Amniotic epithelial cell (primary cell): ENCODE measurements around the gene CCDC90B.
A peak's percentile ranks its signal among the peaks of the same experiment; 100 is the strongest.
"Not testable (repeated sequence)": the region's sequence is repeated elsewhere in the genome, so short reads cannot be mapped to it uniquely, and the experiment has no call there.

Experiments
- DNase-seq: peaks from one replicate; pipeline ENCODE4 v3.0.0-alpha.2; 2010; ENCODE audit warnings: low read depth

CCDC90B gene

GRCh38 chr11:83285771-83286528, at the start of gene CCDC90B:
CCDC90B (minus strand) TSS chr11:83286367; CDS start chr11:83285972, 395 bp downstream.
- DNase-seq = peak; percentile 99

- no peak for DNase-seq
These were observed 49.4 kb upstream of the CCDC90B start for GRCh38 chr11:83335446-83336070.

GRCh38 chr11:83330303-83330702, 44.1 kb upstream of the CCDC90B start:
- DNase-seq = no peak

GRCh38 chr11:83326326-83326725, 40.2 kb upstream of the CCDC90B start:
- DNase-seq = no peak

GRCh38 chr11:83319346-83319745, 33.2 kb upstream of the CCDC90B start:
- no peak for DNase-seq

GRCh38 chr11:83318931-83319330, 32.8 kb upstream of the CCDC90B start:
- no peak for DNase-seq

- DNase-seq = no peak
These were observed 31.9 kb upstream of the CCDC90B start for GRCh38 chr11:83317757-83318690.

GRCh38 chr11:83316897-83317268, 30.7 kb upstream of the CCDC90B start:
- DNase-seq = not testable (repeated sequence)

GRCh38 chr11:83316143-83316896, 30.2 kb upstream of the CCDC90B start:
- DNase-seq = not testable (repeated sequence)

- no peak for DNase-seq
These were observed 26.3 kb upstream of the CCDC90B start for GRCh38 chr11:83312430-83312829.

- no peak for DNase-seq
These were observed 25.5 kb upstream of the CCDC90B start for GRCh38 chr11:83311701-83312100.

GRCh38 chr11:83310718-83311117, 24.6 kb upstream of the CCDC90B start:
- peak; percentile 14 for DNase-seq

- DNase-seq = not testable (repeated sequence)
These were observed 22.4 kb upstream of the CCDC90B start for GRCh38 chr11:83308536-83308935.

- DNase-seq = no peak
These were observed 20.3 kb upstream of the CCDC90B start for GRCh38 chr11:83306200-83307080.

GRCh38 chr11:83303316-83303715, 17.1 kb upstream of the CCDC90B start:
- no peak for DNase-seq

GRCh38 chr11:83302151-83302550, 16.0 kb upstream of the CCDC90B start:
- DNase-seq = no peak

- DNase-seq = no peak
These were observed 13.5 kb upstream of the CCDC90B start for GRCh38 chr11:83299681-83300080.

- DNase-seq = no peak
These were observed 8.0 kb upstream of the CCDC90B start for GRCh38 chr11:83294208-83294607.

- DNase-seq = no peak
These were observed 7.2 kb upstream of the CCDC90B start for GRCh38 chr11:83293457-83293774.

GRCh38 chr11:83292709-83293456, 6.7 kb upstream of the CCDC90B start:
- DNase-seq = peak; percentile 72
